Purkinje cell (primary cell): ENCODE measurements around the gene FZD1. TPM values are rescaled to one million over a fixed set of nuclear protein-coding genes. Genes with fewer than 3 reads are reported as not detected.

Source experiments
- polyA plus RNA-seq: library from polyadenylated mRNA; unstranded; fragments of >200 nt; fragmentation: Nextera tagmentation; gene quantifications from 2 replicates; pipeline ENCODE4 v1.2.1, GENCODE V29; 2014

FZD1 gene
- 2.6 and 5.5 TPM in 2 replicates for polyA plus RNA-seq

DNA sequence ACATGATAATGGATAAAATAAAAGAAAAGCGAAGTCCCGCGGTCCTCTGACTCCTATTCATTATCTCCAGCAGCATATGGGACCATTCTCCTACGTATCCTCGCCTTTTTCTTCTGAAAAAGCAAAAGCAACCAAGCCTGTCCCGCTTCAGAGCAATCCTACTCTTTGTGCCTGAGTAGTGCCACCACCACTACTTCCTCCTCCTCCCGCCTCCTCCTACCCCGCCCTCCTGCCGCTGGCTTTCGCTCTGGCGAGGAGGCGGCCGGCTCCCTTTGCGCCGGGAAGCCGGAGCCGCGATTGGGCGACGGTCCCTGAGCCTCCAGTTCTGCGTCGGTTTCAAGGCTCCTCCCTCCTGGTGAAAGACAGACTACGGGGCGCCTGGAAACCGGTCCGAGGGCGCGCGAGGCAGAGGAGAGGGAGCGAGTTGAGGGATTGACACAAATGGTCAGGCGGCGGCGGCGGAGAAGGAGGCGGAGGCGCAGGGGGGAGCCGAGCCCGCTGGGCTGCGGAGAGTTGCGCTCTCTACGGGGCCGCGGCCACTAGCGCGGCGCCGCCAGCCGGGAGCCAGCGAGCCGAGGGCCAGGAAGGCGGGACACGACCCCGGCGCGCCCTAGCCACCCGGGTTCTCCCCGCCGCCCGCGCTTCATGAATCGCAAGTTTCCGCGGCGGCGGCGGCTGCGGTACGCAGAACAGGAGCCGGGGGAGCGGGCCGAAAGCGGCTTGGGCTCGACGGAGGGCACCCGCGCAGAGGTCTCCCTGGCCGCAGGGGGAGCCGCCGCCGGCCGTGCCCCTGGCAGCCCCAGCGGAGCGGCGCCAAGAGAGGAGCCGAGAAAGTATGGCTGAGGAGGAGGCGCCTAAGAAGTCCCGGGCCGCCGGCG lies at the start of gene FZD1:
TSS of gene FZD1 (plus strand) at position 388 of the 878 bp plus-strand sequence. CDS start at position 836, 448 bp downstream.

